NCI-H1048 (cell line): ENCODE results near the gene KLHDC1.
A peak's percentile ranks its signal among the peaks of the same experiment; 100 is the strongest.
"Not testable (repeated sequence)": the region's sequence is repeated elsewhere in the genome, so short reads cannot be mapped to it uniquely, and the experiment has no call there.

Experiments
- DNase-seq: peaks from one replicate; lab custom pipeline; 2025; lab: John Stamatoyannopoulos, UW

Gene KLHDC1

GRCh38 chr14:49692811-49693734 lies at the start of gene KLHDC1:
Gene KLHDC1, plus strand, starts transcription at chr14:49693120. Its CDS starts 75 bp downstream, at chr14:49693195.
- peak; percentile 23 for DNase-seq

GRCh38 chr14:49653508-49653907 lies 39.4 kb upstream of the KLHDC1 start:
- DNase-seq, result no peak

- DNase-seq, result no peak
These were observed 38.4 kb upstream of the KLHDC1 start for GRCh38 chr14:49654511-49654910.

GRCh38 chr14:49657500-49657899 lies 35.4 kb upstream of the KLHDC1 start:
- DNase-seq, result not testable (repeated sequence)

GRCh38 chr14:49659526-49660455 lies 33.1 kb upstream of the KLHDC1 start:
- DNase-seq, result no peak

- no peak for DNase-seq
These were observed 22.4 kb upstream of the KLHDC1 start for GRCh38 chr14:49670475-49670874.

- DNase-seq, result no peak
These were observed 19.3 kb upstream of the KLHDC1 start for GRCh38 chr14:49673586-49673985.

GRCh38 chr14:49677643-49678042 lies 15.3 kb upstream of the KLHDC1 start:
- DNase-seq, result no peak

- no peak for DNase-seq
These were observed 13.6 kb upstream of the KLHDC1 start for GRCh38 chr14:49679271-49679670.

- DNase-seq, result no peak
These were observed 6.5 kb upstream of the KLHDC1 start for GRCh38 chr14:49686425-49686824.

- DNase-seq, result peak; percentile 10
These were observed 4.8 kb upstream of the KLHDC1 start, which contains the start of gene POLE2 for GRCh38 chr14:49687942-49688700. Gene POLE2, minus strand, starts transcription at chr14:49688214. Its CDS starts 11 bp downstream, at chr14:49688203.

- no peak for DNase-seq
These were observed 4.3 kb upstream of the KLHDC1 start for GRCh38 chr14:49688701-49689030.

- DNase-seq, result no peak
These were observed 1.9 kb upstream of the KLHDC1 start for GRCh38 chr14:49691031-49691430.

GRCh38 chr14:49692193-49692757 lies 645 bp upstream of the KLHDC1 start:
- no peak for DNase-seq

GRCh38 chr14:49693735-49694124 lies 810 bp downstream of the KLHDC1 start:
- DNase-seq, result not testable (repeated sequence)

- DNase-seq, result no peak
These were observed 9.8 kb downstream of the KLHDC1 start for GRCh38 chr14:49702725-49703124.

GRCh38 chr14:49703965-49704364 lies 11.0 kb downstream of the KLHDC1 start:
- no peak for DNase-seq

- DNase-seq, result not testable (repeated sequence)
These were observed 11.6 kb downstream of the KLHDC1 start for GRCh38 chr14:49704471-49704870.

- DNase-seq, result not testable (repeated sequence)
These were observed 18.1 kb downstream of the KLHDC1 start for GRCh38 chr14:49710993-49711392.

- no peak for DNase-seq
These were observed 27.8 kb downstream of the KLHDC1 start for GRCh38 chr14:49720744-49721143.

GRCh38 chr14:49721733-49722435 lies 29.0 kb downstream of the KLHDC1 start:
- not testable (repeated sequence) for DNase-seq
